DOHH2 (cell line): ENCODE results near the gene CROCC.

Source experiments
- CTCF ChIP-seq: fragments of 200-600 bp; sonication (generic); IDR thresholded peaks from one replicate; pipeline ENCODE4 v1.5.1; 2014; ENCODE audit warnings: antibody characterized with exemption, mild to moderate bottlenecking, low read depth, low read length; ENCODE audit not compliant: poor library complexity, severe bottlenecking
- EZH2phosphoT487 ChIP-seq: fragments of 200-600 bp; sonication (generic); IDR thresholded peaks from 2 replicates; pipeline ENCODE4 v1.6.1; 2017; ENCODE audit warnings: borderline replicate concordance, mild to moderate bottlenecking, antibody characterized with exemption, low read length, moderate library complexity, mixed read lengths

GRCh38 chr1:16992675-16993074 is 70.9 kb downstream of the CROCC start:
- TF ChIP-seq CTCF (no peak), EZH2phosphoT487 (no peak)
